GM12864 (cell line): Measurements from ENCODE around the gene ITGAE.

ENCODE experiments used
- DNase-seq: peaks from one replicate; pipeline ENCODE4 v3.0.0-alpha.2; 2011; ENCODE audit warnings: low read depth
- H3K4me3 ChIP-seq: 2 replicates; pipeline ENCODE4 v1.5.1; 2011; ENCODE audit warnings: mild to moderate bottlenecking, low read depth, low read length, control low read depth
- TF ChIP-seq, protein P1 (sequence below): IDR thresholded peaks from 2 replicates; pipeline ENCODE4 v1.5.1; 2011; ENCODE audit warnings: low read depth, mild to moderate bottlenecking, moderate library complexity, low read length, control low read depth, inconsistent platforms; ENCODE audit errors: missing control alignments

The ITGAE gene

GRCh38 chr17:3678821-3679530, 122.0 kb downstream of the ITGAE start:
- TF ChIP-seq, protein P1, sequence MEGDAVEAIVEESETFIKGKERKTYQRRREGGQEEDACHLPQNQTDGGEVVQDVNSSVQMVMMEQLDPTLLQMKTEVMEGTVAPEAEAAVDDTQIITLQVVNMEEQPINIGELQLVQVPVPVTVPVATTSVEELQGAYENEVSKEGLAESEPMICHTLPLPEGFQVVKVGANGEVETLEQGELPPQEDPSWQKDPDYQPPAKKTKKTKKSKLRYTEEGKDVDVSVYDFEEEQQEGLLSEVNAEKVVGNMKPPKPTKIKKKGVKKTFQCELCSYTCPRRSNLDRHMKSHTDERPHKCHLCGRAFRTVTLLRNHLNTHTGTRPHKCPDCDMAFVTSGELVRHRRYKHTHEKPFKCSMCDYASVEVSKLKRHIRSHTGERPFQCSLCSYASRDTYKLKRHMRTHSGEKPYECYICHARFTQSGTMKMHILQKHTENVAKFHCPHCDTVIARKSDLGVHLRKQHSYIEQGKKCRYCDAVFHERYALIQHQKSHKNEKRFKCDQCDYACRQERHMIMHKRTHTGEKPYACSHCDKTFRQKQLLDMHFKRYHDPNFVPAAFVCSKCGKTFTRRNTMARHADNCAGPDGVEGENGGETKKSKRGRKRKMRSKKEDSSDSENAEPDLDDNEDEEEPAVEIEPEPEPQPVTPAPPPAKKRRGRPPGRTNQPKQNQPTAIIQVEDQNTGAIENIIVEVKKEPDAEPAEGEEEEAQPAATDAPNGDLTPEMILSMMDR = no peak
- no peak overlapping the region for H3K4me3 ChIP-seq
- DNase-seq = no peak

DNA sequence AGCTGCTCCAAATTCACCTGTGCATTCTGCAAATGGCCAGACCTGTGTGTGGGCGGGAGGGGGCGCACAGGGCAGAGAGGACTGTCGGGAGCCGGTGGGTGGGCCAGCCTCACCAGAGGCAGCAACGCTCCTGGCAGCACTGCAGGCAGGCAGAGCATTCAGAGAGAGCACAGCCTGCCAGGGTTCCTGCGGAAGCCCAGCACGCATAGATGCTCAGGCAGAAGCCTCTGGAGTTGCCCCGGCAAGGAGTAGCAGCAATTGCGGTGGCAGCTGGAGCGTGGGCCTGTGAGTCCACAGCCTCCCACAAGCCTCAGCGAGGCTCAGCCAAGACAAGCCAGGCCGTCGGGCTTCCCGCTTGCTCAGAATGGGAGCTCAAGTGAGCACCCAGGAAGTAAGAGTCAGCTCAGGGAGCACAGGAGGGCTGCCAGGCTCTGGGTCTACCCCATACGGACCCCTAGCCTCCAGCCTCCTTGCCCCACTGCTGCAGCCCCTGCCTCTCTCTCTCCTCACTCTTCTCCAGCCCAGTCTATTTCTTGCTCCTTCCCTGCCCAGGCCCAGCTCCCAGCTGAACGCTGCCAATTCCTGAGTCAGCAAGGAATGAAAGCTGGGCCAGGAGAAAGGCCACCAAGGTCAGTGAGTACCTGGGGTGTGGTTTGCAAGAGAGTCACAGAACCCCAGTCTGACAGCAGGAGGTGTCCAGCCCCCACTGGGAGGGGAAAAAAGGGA, 122.7 kb downstream of the ITGAE start:
- DNase-seq = no peak
- H3K4me3 ChIP-seq = no peak overlapping the region
- TF ChIP-seq, protein P1 = no peak

- no peak for DNase-seq
- TF ChIP-seq, protein P1 = no peak
- no peak overlapping the region for H3K4me3 ChIP-seq
Measured at GRCh38 chr17:3675886-3676285, 125.1 kb downstream of the ITGAE start.

GRCh38 chr17:3672571-3672970, 128.4 kb downstream of the ITGAE start:
- TF ChIP-seq, protein P1 = no peak
- no peak overlapping the region for H3K4me3 ChIP-seq
- DNase-seq = no peak

DNA sequence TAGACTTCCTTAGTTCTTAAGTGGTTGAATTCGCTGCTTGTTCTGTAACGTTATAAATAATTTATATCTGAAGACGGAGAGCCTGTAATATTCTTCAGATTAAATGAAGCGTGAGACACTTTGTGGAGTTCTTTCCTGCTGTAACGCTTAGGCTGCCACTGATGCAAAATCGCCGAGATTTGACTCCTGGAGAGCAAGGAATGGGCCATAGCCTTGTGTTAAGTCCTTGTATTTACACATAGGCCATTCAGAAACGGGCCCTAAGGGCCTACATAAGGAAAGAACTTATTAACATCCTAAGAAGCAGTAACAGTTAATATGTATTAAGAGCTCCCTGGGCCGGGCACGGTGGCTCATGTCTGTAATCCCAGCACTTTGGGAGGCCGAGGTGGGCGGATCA, 131.4 kb downstream of the ITGAE start:
- TF ChIP-seq, protein P1 = no peak
- peak overlapping the region; percentile 89 for H3K4me3 ChIP-seq
- no peak for DNase-seq

- TF ChIP-seq, protein P1 = no peak
- DNase-seq = no peak
- H3K4me3 ChIP-seq = peak overlapping the region; percentile 89
Measured at GRCh38 chr17:3669085-3669347, 132.0 kb downstream of the ITGAE start.
